ENCODE data around the gene ADGRG2. TPM values are rescaled to one million over a fixed set of nuclear protein-coding genes. Genes with fewer than 3 reads are reported as not detected.

The ADGRG2 gene
- total and polyA plus RNA-seq, 9 of the 15 experiments (the other 6 are each of a cell fraction or from before 2014, with no cell fraction given) = 0.03 TPM; not detected in 8

GRCh38 chrX:19133231-19133630 is 11.0 kb upstream of the ADGRG2 start:
- whole genome bisulfite sequencing (ENCODE audit: insufficient coverage, low coverage, missing lambda C conversion rate) = 0% methylated on average over 2 of the region's 2 CpGs
- intact Hi-C loops (cut with micrococcal nuclease) = no loop called here
- Histone ChIP-seq H3K4me1 (replicated peaks in 1 of 2; ENCODE audit: control insufficient read depth in 2 of 2, insufficient read depth in 2 of 2, low read length in 2 of 2) (no peaks in the 10 kb centered on the region), H3K9me1 (ENCODE audit: control insufficient read depth, insufficient read depth, low read length) (no peaks in the 10 kb centered on the region), H3K4me2 (ENCODE audit: insufficient read depth, low read length) (no peak overlapping the region), H3K27me3 (ENCODE audit: control insufficient read depth in 2 of 2, insufficient read depth in 2 of 2, low read length in 2 of 2) (no peaks in the 10 kb centered on the region), H2AFZ (ENCODE audit: low read depth, low read length) (no peak overlapping the region), H3K36me3 (ENCODE audit: control insufficient read depth, insufficient read depth, low read length) (no peaks in the 10 kb centered on the region), H3K4me3 (no peak overlapping the region), H3K79me2 (ENCODE audit: control insufficient read depth, insufficient read depth, low read length) (no peaks in the 10 kb centered on the region), H3K9ac (ENCODE audit: insufficient read depth in 1 of 2, low read depth in 2 of 2, low read length in 2 of 2) (no peak overlapping the region), H3K9me3 (replicated peaks; ENCODE audit: control insufficient read depth, insufficient read depth, low read depth, low read length) (no peaks in the 10 kb centered on the region), H4K20me1 (replicated peaks; ENCODE audit: control insufficient read depth, insufficient read depth, low read length) (no peaks in the 10 kb centered on the region), H3K27ac (ENCODE audit: extremely low read depth, low read depth, low read length) (no peak overlapping the region)
- no peak for DNase-seq (ENCODE audit: extremely low read depth in 1 of 4, low spot score in 3 of 4)
- no TSS peak for BruUV-seq (replicated peaks)
- ChIA-PET CTCF (ENCODE audit: low intra/inter-chr PET ratio) (no interaction called here), POLR2A (no interaction called here)
- in situ Hi-C loops (cut with MboI) = no loop called here
- FAIRE-seq = no peak
- no peak for ATAC-seq
- TF ChIP-seq ZNF239 (CRISPR knock-in tag; IDR thresholded peaks at IDR 0.05) (no peak), SRF (CRISPR knock-in tag; IDR thresholded peaks at IDR 0.05) (no peak), MAZ (CRISPR knock-in tag; conservative IDR thresholded peaks at IDR 0.05 in 1 of 2, IDR thresholded peaks at IDR 0.05 in 1 of 2) (no peak), TBP (optimal IDR thresholded peaks at IDR 0.05; ENCODE audit: low read depth, low read length) (no peak), TEAD1 (CRISPR knock-in tag; IDR thresholded peaks at IDR 0.05) (no peak), NR1H2 (CRISPR knock-in tag; IDR thresholded peaks at IDR 0.05) (no peak), LCOR (CRISPR knock-in tag; IDR thresholded peaks at IDR 0.05) (no peak), ARID3B (CRISPR knock-in tag; IDR thresholded peaks at IDR 0.05; ENCODE audit: borderline replicate concordance) (no peak), TCF3 (CRISPR knock-in tag; IDR thresholded peaks at IDR 0.05) (no peak), ID3 (CRISPR knock-in tag; IDR thresholded peaks at IDR 0.05) (no peak), ID3 (tag; IDR thresholded peaks at IDR 0.05) (no peak), HDAC1 (IDR thresholded peaks at IDR 0.05) (no peak), ZNF586 (CRISPR knock-in tag; conservative IDR thresholded peaks at IDR 0.05) (no peak), MAFK (IDR thresholded peaks at IDR 0.05; ENCODE audit: low read length) (no peak)
- TF ChIP-seq, protein P1, sequence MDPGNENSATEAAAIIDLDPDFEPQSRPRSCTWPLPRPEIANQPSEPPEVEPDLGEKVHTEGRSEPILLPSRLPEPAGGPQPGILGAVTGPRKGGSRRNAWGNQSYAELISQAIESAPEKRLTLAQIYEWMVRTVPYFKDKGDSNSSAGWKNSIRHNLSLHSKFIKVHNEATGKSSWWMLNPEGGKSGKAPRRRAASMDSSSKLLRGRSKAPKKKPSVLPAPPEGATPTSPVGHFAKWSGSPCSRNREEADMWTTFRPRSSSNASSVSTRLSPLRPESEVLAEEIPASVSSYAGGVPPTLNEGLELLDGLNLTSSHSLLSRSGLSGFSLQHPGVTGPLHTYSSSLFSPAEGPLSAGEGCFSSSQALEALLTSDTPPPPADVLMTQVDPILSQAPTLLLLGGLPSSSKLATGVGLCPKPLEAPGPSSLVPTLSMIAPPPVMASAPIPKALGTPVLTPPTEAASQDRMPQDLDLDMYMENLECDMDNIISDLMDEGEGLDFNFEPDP (CRISPR knock-in tag; IDR thresholded peaks at IDR 0.05) = no peak

Data from K562 (cell line).